HTR-8/SVneo (cell line): ENCODE measurements around the gene DDIT3.

ENCODE experiments used
- DNase-seq: peaks from one replicate; pipeline ENCODE4 v3.0.0; 2011; ENCODE audit warnings: low spot score, mixed read lengths; ENCODE audit not compliant: insufficient read length
- FAIRE-seq: peaks from 2 replicates; lab custom pipeline; 2011; peaks lifted over from hg19 to GRCh38; lab: Jason Lieb, UNC

The DDIT3 gene

GRCh38 chr12:57473392-57473791, 46.9 kb downstream of the DDIT3 start:
- FAIRE-seq = no peak

GRCh38 chr12:57472391-57472790, 47.9 kb downstream of the DDIT3 start:
- FAIRE-seq (no peak), DNase-seq (no peak)

More at GRCh38 chr12:57473392-57473791, 46.9 kb downstream of the DDIT3 start:
- DNase-seq = no peak

GRCh38 chr12:57471661-57472060, 48.7 kb downstream of the DDIT3 start:
- no peak for DNase-seq
- no peak for FAIRE-seq

- DNase-seq = no peak
- no peak for FAIRE-seq
Measured at GRCh38 chr12:57470970-57471656, 49.2 kb downstream of the DDIT3 start.

GRCh38 chr12:57470286-57470969, 49.9 kb downstream of the DDIT3 start:
- FAIRE-seq (peak; percentile 20), DNase-seq (no peak)

GRCh38 chr12:57469296-57470164, 50.8 kb downstream of the DDIT3 start:
- no peak for FAIRE-seq

GRCh38 chr12:57467915-57468314, 52.4 kb downstream of the DDIT3 start:
- FAIRE-seq (no peak), DNase-seq (no peak)

More at GRCh38 chr12:57469296-57470164, 50.8 kb downstream of the DDIT3 start:
- DNase-seq = no peak

GRCh38 chr12:57467212-57467874, 53.0 kb downstream of the DDIT3 start:
- FAIRE-seq (no peak), DNase-seq (no peak)
